Thyroid gland (tissue), 4 donors: ENCODE data around the gene KDELR1.

Experiments
- POLR2A ChIP-seq, 2 donors: fragments of 450-650 bp; IDR thresholded peaks; one replicate each; pipeline ENCODE4 v1.6.1; 2017; ENCODE audit warnings: antibody characterized with exemption in 2 of 2, mild to moderate bottlenecking in 2 of 2, moderate library complexity in 1 of 2
- TF ChIP-seq, protein P1 (sequence below), 6 experiments: fragments of 200-600 bp in 3 of 6; fragments of 450-650 bp in 3 of 6; sonication (generic) in 3 of 6; IDR thresholded peaks; one replicate each; pipeline ENCODE4 v1.5.1; 2016 to 2019; ENCODE audit warnings: antibody characterized with exemption in 6 of 6, mild to moderate bottlenecking in 2 of 6, inconsistent platforms in 1 of 6, moderate library complexity in 1 of 6

DNA sequence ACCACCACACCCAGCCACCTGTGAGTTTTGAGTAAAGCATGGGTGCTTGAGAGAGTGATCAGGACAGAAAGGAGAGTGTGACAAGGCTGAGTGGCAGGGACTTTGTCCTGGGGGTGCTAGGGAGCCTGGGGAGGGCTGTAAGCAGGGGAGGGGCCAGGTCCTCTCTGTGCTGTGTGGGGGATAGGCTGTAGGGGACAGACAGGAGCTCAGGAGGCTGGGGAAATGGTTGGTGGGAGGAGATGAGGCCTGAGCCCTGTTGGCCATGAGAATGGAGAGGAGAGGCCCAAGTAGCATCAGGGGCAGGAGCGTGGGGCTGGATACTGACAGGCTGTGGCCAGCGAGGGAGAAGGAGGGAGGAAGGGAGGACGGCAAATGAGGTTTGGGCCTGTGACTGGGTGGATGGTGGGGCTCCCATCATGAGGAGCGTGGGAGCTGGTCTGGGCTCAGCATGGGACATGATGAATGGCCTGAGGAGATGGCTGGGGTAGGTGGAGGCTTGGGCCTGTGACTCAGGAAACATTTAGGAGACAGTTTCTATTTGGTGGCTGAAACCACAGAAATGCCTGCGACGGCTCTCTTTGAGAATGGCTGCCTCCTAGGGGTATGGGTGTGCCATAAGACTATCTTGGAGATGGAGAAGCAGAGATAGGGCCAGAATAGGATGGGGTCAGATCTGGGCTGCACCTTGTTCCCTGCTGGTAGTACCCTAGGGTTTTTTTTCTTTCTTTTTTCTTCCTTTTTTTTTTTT, 27.1 kb upstream of the KDELR1 start:
- TF ChIP-seq, protein P1, sequence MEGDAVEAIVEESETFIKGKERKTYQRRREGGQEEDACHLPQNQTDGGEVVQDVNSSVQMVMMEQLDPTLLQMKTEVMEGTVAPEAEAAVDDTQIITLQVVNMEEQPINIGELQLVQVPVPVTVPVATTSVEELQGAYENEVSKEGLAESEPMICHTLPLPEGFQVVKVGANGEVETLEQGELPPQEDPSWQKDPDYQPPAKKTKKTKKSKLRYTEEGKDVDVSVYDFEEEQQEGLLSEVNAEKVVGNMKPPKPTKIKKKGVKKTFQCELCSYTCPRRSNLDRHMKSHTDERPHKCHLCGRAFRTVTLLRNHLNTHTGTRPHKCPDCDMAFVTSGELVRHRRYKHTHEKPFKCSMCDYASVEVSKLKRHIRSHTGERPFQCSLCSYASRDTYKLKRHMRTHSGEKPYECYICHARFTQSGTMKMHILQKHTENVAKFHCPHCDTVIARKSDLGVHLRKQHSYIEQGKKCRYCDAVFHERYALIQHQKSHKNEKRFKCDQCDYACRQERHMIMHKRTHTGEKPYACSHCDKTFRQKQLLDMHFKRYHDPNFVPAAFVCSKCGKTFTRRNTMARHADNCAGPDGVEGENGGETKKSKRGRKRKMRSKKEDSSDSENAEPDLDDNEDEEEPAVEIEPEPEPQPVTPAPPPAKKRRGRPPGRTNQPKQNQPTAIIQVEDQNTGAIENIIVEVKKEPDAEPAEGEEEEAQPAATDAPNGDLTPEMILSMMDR (IDR thresholded peaks at IDR 0.05) = no peak
- no peak for TF ChIP-seq POLR2A (IDR thresholded peaks at IDR 0.05)
